Breast epithelium (tissue), 3 donors: ENCODE results near the gene CEBPB.
"Not testable (repeated sequence)": the region's sequence is repeated elsewhere in the genome, so short reads cannot be mapped to it uniquely, and the experiment has no call there.

Experiments used
- POLR2AphosphoS5 ChIP-seq, 3 donors: sonication (generic); formaldehyde crosslinking; IDR thresholded peaks; one replicate each; pipeline ENCODE4 v1.6.1; 2017; ENCODE audit warnings: antibody characterized with exemption in 3 of 3
- TF ChIP-seq, protein P1 (sequence below), 3 donors: fragments of 450-650 bp; IDR thresholded peaks; one replicate each; pipeline ENCODE4 v1.5.1; 2016 to 2017; ENCODE audit warnings: antibody characterized with exemption in 3 of 3, mild to moderate bottlenecking in 3 of 3, moderate library complexity in 3 of 3

DNA sequence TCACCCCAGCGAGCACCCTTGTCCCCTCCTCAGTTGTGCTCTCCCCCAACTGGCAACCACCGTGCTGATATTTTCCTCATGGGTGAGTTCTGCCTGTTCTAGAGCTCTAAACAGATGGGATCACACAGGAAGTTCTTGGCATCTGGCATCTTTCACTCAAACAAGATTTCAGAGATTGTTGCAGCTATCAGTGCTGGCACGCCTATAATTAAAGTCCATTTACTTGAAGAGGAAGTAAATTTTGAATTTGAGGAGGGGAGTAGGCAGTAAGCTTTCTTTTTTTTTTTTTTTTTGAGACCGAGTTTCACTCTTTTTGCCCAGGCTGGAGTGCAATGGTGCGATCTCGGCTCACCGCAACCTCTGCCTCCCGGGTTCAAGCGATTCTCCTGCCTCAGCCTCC lies 12.0 kb upstream of the CEBPB start:
- TF ChIP-seq, protein P1, sequence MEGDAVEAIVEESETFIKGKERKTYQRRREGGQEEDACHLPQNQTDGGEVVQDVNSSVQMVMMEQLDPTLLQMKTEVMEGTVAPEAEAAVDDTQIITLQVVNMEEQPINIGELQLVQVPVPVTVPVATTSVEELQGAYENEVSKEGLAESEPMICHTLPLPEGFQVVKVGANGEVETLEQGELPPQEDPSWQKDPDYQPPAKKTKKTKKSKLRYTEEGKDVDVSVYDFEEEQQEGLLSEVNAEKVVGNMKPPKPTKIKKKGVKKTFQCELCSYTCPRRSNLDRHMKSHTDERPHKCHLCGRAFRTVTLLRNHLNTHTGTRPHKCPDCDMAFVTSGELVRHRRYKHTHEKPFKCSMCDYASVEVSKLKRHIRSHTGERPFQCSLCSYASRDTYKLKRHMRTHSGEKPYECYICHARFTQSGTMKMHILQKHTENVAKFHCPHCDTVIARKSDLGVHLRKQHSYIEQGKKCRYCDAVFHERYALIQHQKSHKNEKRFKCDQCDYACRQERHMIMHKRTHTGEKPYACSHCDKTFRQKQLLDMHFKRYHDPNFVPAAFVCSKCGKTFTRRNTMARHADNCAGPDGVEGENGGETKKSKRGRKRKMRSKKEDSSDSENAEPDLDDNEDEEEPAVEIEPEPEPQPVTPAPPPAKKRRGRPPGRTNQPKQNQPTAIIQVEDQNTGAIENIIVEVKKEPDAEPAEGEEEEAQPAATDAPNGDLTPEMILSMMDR (IDR thresholded peaks at IDR 0.05): not testable (repeated sequence)
- not testable (repeated sequence) for TF ChIP-seq POLR2AphosphoS5 (IDR thresholded peaks at IDR 0.05)
